GM12878 (cell line): ENCODE measurements around the gene SLC38A3. TPM values are rescaled to one million over a fixed set of nuclear protein-coding genes. Genes with fewer than 3 reads are reported as not detected.

Experiments used
- ATAC-seq: fragments of 200-7000 bp; cut with Tn5 transposase; 3 replicates; pipeline ENCODE4 v1.9.1; 2020; ENCODE audit warnings: mild to moderate bottlenecking, moderate library complexity
- BruUV-seq: library from RNA; stranded (reverse); fragments of 400-500 nt; replicated peaks from 2 replicates; lab custom pipeline; 2021; lab: Mats Ljungman, UMichigan
- CTCF ChIA-PET: fragments of 300-600 bp; sonication (Branson Sonifier 250); formaldehyde crosslinking; extraction: SDS; loops from one replicate; lab custom pipeline; 2021; ENCODE audit warnings: inconsistent platforms; lab: Yijun Ruan, JAX
- POLR2A ChIA-PET: fragments of 350-600 bp; formaldehyde crosslinking; extraction: SDS; loops from one replicate; lab custom pipeline; 2021; ENCODE audit warnings: inconsistent platforms; lab: Charles Lee
- RAD21 ChIA-PET: fragments of 300-600 bp; sonication (Branson Sonifier 250); formaldehyde crosslinking; loops from one replicate; lab custom pipeline; 2023; ENCODE audit warnings: antibody characterized with exemption; ENCODE audit not compliant: unreplicated experiment; lab: Charles Lee
- SMC1A ChIA-PET: fragments of 300-600 bp; sonication (Branson Sonifier 250); formaldehyde crosslinking; loops from one replicate; lab custom pipeline; 2023; ENCODE audit not compliant: unreplicated experiment, uncharacterized antibody; lab: Charles Lee
- DNase-seq: peaks from one replicate; pipeline ENCODE4 v3.0.0-alpha.2; 2011; ENCODE audit warnings: low read depth, low spot score
- FAIRE-seq: peaks from 3 replicates; lab custom pipeline; 2011; peaks lifted over from hg19 to GRCh38; lab: Jason Lieb, UNC
- H2AFZ ChIP-seq: 2 replicates; pipeline ENCODE4 v1.6.0; 2011; ENCODE audit warnings: low read depth, low read length, control low read depth; ENCODE audit not compliant: control insufficient read depth
- H3K27ac ChIP-seq: 2 replicates; pipeline ENCODE4 v1.5.1; 2011; ENCODE audit warnings: control low read depth; ENCODE audit not compliant: control insufficient read depth, insufficient read depth
- H3K27me3 ChIP-seq, 2 experiments: replicated peaks in 1 of 2; 2 replicates each; pipeline versions ENCODE4 v1.6.0 to v1.6.1; 2011; ENCODE audit warnings: low read length in 1 of 2; ENCODE audit not compliant: control insufficient read depth in 2 of 2, insufficient read depth in 2 of 2
- H3K36me3 ChIP-seq, 2 experiments: 2 replicates each; pipeline ENCODE4 v1.5.1; 2011; ENCODE audit warnings: low read length in 1 of 2; ENCODE audit not compliant: control insufficient read depth in 2 of 2, insufficient read depth in 2 of 2
- H3K4me1 ChIP-seq: 2 replicates; pipeline ENCODE4 v1.6.1; 2011; ENCODE audit warnings: mild to moderate bottlenecking, low read length, moderate library complexity, mixed read lengths; ENCODE audit not compliant: control insufficient read depth, insufficient read depth
- H3K4me2 ChIP-seq: 2 replicates; pipeline ENCODE4 v1.6.0; 2011; ENCODE audit warnings: control low read depth; ENCODE audit not compliant: control insufficient read depth, insufficient read depth
- H3K4me3 ChIP-seq: fragments of 200-600 bp; sonication (generic); 2 replicates; pipeline ENCODE4 v1.5.1; 2016
- H3K79me2 ChIP-seq: 2 replicates; pipeline ENCODE4 v1.6.0; 2011; ENCODE audit warnings: low read length; ENCODE audit not compliant: control insufficient read depth, insufficient read depth
- H3K9ac ChIP-seq: 2 replicates; pipeline ENCODE4 v1.8.0; 2011; ENCODE audit warnings: low read length, control low read depth, mixed read lengths; ENCODE audit not compliant: control insufficient read depth, insufficient read depth
- H3K9me3 ChIP-seq: replicated peaks from 3 replicates; pipeline ENCODE4 v1.5.1; 2011; ENCODE audit warnings: mild to moderate bottlenecking, low read length; ENCODE audit not compliant: control insufficient read depth, insufficient read depth
- H4K20me1 ChIP-seq: 2 replicates; pipeline ENCODE4 v1.6.0; 2011; ENCODE audit not compliant: control insufficient read depth, insufficient read depth
- CEBPZ ChIP-seq: fragments of 150-350 bp; IDR thresholded peaks from 2 replicates; pipeline ENCODE4 v1.6.1; 2016; ENCODE audit warnings: low read depth, low read length
- CHD1 ChIP-seq: IDR thresholded peaks from 2 replicates; pipeline ENCODE4 v1.6.1; 2012; ENCODE audit warnings: low read depth, low read length, improper control_type of control experiment
- CHD2 ChIP-seq: IDR thresholded peaks from 2 replicates; pipeline ENCODE4 v1.6.1; 2011; ENCODE audit warnings: low read depth, low read length, improper control_type of control experiment, borderline replicate concordance
- ETV6 ChIP-seq, 2 experiments: fragments of 450-650 bp in 1 of 2; IDR thresholded peaks in 1 of 2; conservative IDR thresholded peaks in 1 of 2; 2 replicates each; pipeline ENCODE4 v1.6.1; 2014; ENCODE audit warnings: antibody characterized with exemption in 1 of 2, borderline replicate concordance in 1 of 2, low read depth in 1 of 2, mild to moderate bottlenecking in 1 of 2, moderate library complexity in 1 of 2
- EZH2 ChIP-seq: IDR thresholded peaks from 2 replicates; pipeline ENCODE4 v1.6.1; 2012; ENCODE audit warnings: low read depth, mild to moderate bottlenecking, control low read depth, inconsistent platforms, low read length, borderline replicate concordance; ENCODE audit not compliant: control insufficient read depth
- GATAD2B ChIP-seq: fragments of 450-650 bp; conservative IDR thresholded peaks from 2 replicates; pipeline ENCODE4 v1.6.1; 2017; ENCODE audit warnings: low read depth, mild to moderate bottlenecking, moderate library complexity
- IKZF2 ChIP-seq, 2 experiments: fragments of 450-650 bp; IDR thresholded peaks; 2 replicates each; pipeline ENCODE4 v1.6.1; 2017; ENCODE audit warnings: mild to moderate bottlenecking in 2 of 2, moderate library complexity in 2 of 2
- KDM1A ChIP-seq: fragments of 200-600 bp; sonication (generic); IDR thresholded peaks from 2 replicates; pipeline ENCODE4 v1.6.1; 2016; ENCODE audit warnings: borderline replicate concordance
- MEF2B ChIP-seq: fragments of 450-650 bp; IDR thresholded peaks from 2 replicates; pipeline ENCODE4 v1.6.1; 2018; ENCODE audit warnings: mild to moderate bottlenecking, moderate library complexity; ENCODE audit not compliant: partially characterized antibody, poor library complexity, severe bottlenecking
- NKRF ChIP-seq: fragments of 450-650 bp; conservative IDR thresholded peaks from 2 replicates; pipeline ENCODE4 v1.6.1; 2017; ENCODE audit warnings: mild to moderate bottlenecking, moderate library complexity
- NR2F1 ChIP-seq: fragments of 450-650 bp; conservative IDR thresholded peaks from 2 replicates; pipeline ENCODE4 v1.6.1; 2017; ENCODE audit warnings: mild to moderate bottlenecking
- PBX3 ChIP-seq: IDR thresholded peaks from 2 replicates; pipeline ENCODE4 v1.6.1; 2011; ENCODE audit warnings: mild to moderate bottlenecking, low read depth, low read length, moderate library complexity; ENCODE audit not compliant: insufficient replicate concordance
- POLR2AphosphoS5 ChIP-seq: IDR thresholded peaks from 2 replicates; pipeline ENCODE4 v1.6.1; 2011; ENCODE audit warnings: mild to moderate bottlenecking, low read length, inconsistent platforms
- RAD51 ChIP-seq: fragments of 450-650 bp; IDR thresholded peaks from 2 replicates; pipeline ENCODE4 v1.6.1; 2016; ENCODE audit warnings: moderate library complexity, mild to moderate bottlenecking, inconsistent platforms
- SIN3A ChIP-seq: IDR thresholded peaks from 2 replicates; pipeline ENCODE4 v1.6.1; 2012; ENCODE audit warnings: low read depth, low read length, improper control_type of control experiment
- SMAD5 ChIP-seq: IDR thresholded peaks from 2 replicates; pipeline ENCODE4 v1.6.1; 2016; ENCODE audit warnings: antibody characterized with exemption, low read depth
- STAT1 ChIP-seq: fragments of 450-650 bp; conservative IDR thresholded peaks from 2 replicates; pipeline ENCODE4 v1.6.1; 2014; ENCODE audit warnings: antibody characterized with exemption, mild to moderate bottlenecking
- TAF1 ChIP-seq: IDR thresholded peaks from 2 replicates; pipeline ENCODE4 v1.6.1; 2011; ENCODE audit warnings: mild to moderate bottlenecking, low read depth, low read length, borderline replicate concordance
- WGBS: methylation state at CpG from one replicate; pipeline ENCODE4 v1.1.6; 2016; ENCODE audit warnings: low lambda C conversion rate; ENCODE audit not compliant: insufficient replicate concordance, insufficient coverage; ENCODE audit errors: missing lambda C conversion rate; 5-methylcytosine and 5-hydroxymethylcytosine counted together
- in situ Hi-C: fragments of 300-500 bp; cut with MboI; formaldehyde crosslinking; loops from 9 replicates; pipeline ENCODE4 v1.14.3; 2018; ENCODE audit warnings: mixed read lengths
- intact Hi-C: fragments of 100-400 bp; cut with micrococcal nuclease; formaldehyde crosslinking; loops from one replicate; pipeline ENCODE4 v1.14.2; 2022; ENCODE audit not compliant: unreplicated experiment
- polyA plus RNA-seq, 11 experiments: library from polyadenylated mRNA; depleted of rRNA in 4 of 11; unstranded in 6 of 11; stranded (reverse) in 5 of 11; fragments of >200 nt; fragmentation: Nextera tagmentation in 4 of 11; fragmentation: Illumina TruSeq in 1 of 11; extraction: Ambion mirVana in 4 of 11; extraction: Trizol in 1 of 11; gene quantifications; 1 replicate in 1 of 11; 2 replicates in 10 of 11; pipeline versions ENCODE4 v1.2.1 to v1.2.3, GENCODE V29; 2011 to 2016; ENCODE audit warnings: inconsistent platforms in 2 of 11, missing spikeins in 2 of 11, low read depth in 1 of 11
- total RNA-seq, 4 experiments: library from RNA; depleted of rRNA in 3 of 4; stranded (reverse); fragments of >200 nt in 3 of 4; fragmentation: Illumina TruSeq in 1 of 4; extraction: Trizol in 1 of 4; gene quantifications; 2 replicates each; pipeline versions ENCODE4 v1.2.1 to v1.2.3, GENCODE V29; 2013 to 2021

SLC38A3 gene
- total and polyA plus RNA-seq, 10 of the 15 experiments (the other 5 are each of a cell fraction or from before 2014, with no cell fraction given): 0.14 TPM; not detected in 9

- Histone ChIP-seq H3K4me2 (no peak overlapping the region), H3K4me3 (no peak overlapping the region), H3K4me1 (no peaks in the 10 kb centered on the region; the same call in 1 of the 2 replicates), H2AFZ (no peak overlapping the region), H3K36me3 (no peaks in the 10 kb centered on the region), H3K9ac (no peak overlapping the region), H3K9me3 (no peaks in the 10 kb centered on the region), H3K27me3 (peaks cover 6 to 14% of the 10 kb centered on the region in 2 experiments), H3K79me2 (no peaks in the 10 kb centered on the region), H4K20me1 (no peaks in the 10 kb centered on the region), H3K27ac (no peak overlapping the region)
- DNase-seq (no peak), FAIRE-seq (no peak), ATAC-seq (no peak)
- in situ Hi-C loops (no loop called here), intact Hi-C loops (no loop called here)
- ChIA-PET SMC1A (no interaction called here), RAD21 (no interaction called here), POLR2A (no interaction called here), CTCF (no interaction called here)
- no TSS peak for BruUV-seq
- 51% methylated on average over 10 of the region's 10 CpGs for WGBS
- TF ChIP-seq NR2F1: no peak
- no peak for TF ChIP-seq TAF1
- TF ChIP-seq IKZF2 (IDR thresholded peaks at IDR 0.05): no peak
- no peak for TF ChIP-seq GATAD2B
- no peak for TF ChIP-seq POLR2AphosphoS5
- no peak for TF ChIP-seq MEF2B
- no peak for TF ChIP-seq CHD2
- no peak for TF ChIP-seq EZH2
- no peak for TF ChIP-seq CEBPZ
- TF ChIP-seq NKRF: no peak
- no peak for TF ChIP-seq STAT1
- no peak for TF ChIP-seq CHD1
- no peak for TF ChIP-seq KDM1A
- TF ChIP-seq ETV6 (conservative IDR thresholded peaks at IDR 0.05 in 1 of 2, IDR thresholded peaks at IDR 0.05 in 1 of 2; ENCODE audit: borderline replicate concordance in 1 of 2, low read depth in 1 of 2): no peak
- TF ChIP-seq RAD51: no peak
- no peak for TF ChIP-seq PBX3
- TF ChIP-seq SIN3A: no peak
- no peak for TF ChIP-seq SMAD5
Observed at GRCh38 chr3:50158530-50159146, 46.4 kb upstream of the SLC38A3 start.
